H1 (cell line): ENCODE measurements around the gene TEX14. TPM values are rescaled to one million over a fixed set of nuclear protein-coding genes. Genes with fewer than 3 reads are reported as not detected.

Experiments
- ATF2 ChIP-seq: IDR thresholded peaks from 2 replicates; pipeline ENCODE4 v1.6.1; 2012; ENCODE audit warnings: low read length, inconsistent platforms
- RNF2 ChIP-seq: fragments of 200-900, 300-1000 bp; sonication (generic); IDR thresholded peaks from 2 replicates; pipeline ENCODE4 v1.7.1; 2016; ENCODE audit warnings: borderline replicate concordance, low read depth, mild to moderate bottlenecking, antibody characterized with exemption, low read length; ENCODE audit not compliant: poor library complexity, severe bottlenecking; ENCODE audit errors: missing control alignments
- ZNF274 ChIP-seq: IDR thresholded peaks from 2 replicates; pipeline ENCODE4 v1.7.0; 2012; ENCODE audit warnings: low read length, borderline replicate concordance; ENCODE audit errors: extremely low read depth
- polyA plus RNA-seq, 7 experiments: library from polyadenylated mRNA; depleted of rRNA in 3 of 7; stranded (reverse) in 5 of 7; unstranded in 2 of 7; fragments of >200 nt in 5 of 7; fragments of 200-250 nt in 2 of 7; gene quantifications; 1 replicate in 5 of 7; 2 replicates in 1 of 7; 4 replicates in 1 of 7; pipeline versions ENCODE4 v1.2.1 to v1.2.3, GENCODE V29; 2011 to 2013; ENCODE audit warnings: missing spikeins in 2 of 7, mixed read lengths in 2 of 7
- total RNA-seq: library from RNA; stranded (reverse); fragmentation: NEBNext Ultra II Directional; extraction: Animal tissue kit (Norgen Biotek cat#: 25700); gene quantifications from 2 replicates; pipeline ENCODE4 v1.2.1, GENCODE V29; 2021

Gene TEX14
- total and polyA plus RNA-seq, 2 of the 8 experiments (the other 6 are each of a cell fraction or from before 2014, with no cell fraction given), result 0.83 to 2.5 TPM

DNA sequence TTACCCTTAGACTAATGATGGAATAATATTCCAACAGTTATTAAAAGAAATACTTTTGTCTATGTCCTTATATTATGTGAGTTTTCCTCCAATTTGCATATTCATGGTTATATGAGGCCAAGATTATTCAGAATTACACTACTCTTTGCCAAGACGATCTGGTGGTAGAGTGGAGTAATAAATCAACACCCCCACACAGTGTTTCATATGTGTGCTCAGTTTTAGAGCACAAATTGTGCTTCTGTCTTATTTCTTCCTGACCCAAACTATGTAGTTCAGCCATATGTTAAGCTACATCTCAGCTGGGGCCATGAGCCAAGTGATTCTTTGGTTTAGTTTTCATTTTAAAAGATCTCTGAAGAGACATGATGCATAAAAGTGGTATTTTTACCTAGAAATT lies 37.0 kb upstream of the TEX14 start (continued):
- TF ChIP-seq ATF2 (no peak), RNF2 (no peak), ZNF274 (no peak)
